Glomerular visceral epithelial cell (primary cell): ENCODE measurements around the gene ADIPOR2.

Source experiments
- DNase-seq: peaks from one replicate; pipeline ENCODE4 v3.0.0-alpha.2; 2016; ENCODE audit errors: extremely low spot score

ADIPOR2 gene, protein sequence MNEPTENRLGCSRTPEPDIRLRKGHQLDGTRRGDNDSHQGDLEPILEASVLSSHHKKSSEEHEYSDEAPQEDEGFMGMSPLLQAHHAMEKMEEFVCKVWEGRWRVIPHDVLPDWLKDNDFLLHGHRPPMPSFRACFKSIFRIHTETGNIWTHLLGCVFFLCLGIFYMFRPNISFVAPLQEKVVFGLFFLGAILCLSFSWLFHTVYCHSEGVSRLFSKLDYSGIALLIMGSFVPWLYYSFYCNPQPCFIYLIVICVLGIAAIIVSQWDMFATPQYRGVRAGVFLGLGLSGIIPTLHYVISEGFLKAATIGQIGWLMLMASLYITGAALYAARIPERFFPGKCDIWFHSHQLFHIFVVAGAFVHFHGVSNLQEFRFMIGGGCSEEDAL

DNA sequence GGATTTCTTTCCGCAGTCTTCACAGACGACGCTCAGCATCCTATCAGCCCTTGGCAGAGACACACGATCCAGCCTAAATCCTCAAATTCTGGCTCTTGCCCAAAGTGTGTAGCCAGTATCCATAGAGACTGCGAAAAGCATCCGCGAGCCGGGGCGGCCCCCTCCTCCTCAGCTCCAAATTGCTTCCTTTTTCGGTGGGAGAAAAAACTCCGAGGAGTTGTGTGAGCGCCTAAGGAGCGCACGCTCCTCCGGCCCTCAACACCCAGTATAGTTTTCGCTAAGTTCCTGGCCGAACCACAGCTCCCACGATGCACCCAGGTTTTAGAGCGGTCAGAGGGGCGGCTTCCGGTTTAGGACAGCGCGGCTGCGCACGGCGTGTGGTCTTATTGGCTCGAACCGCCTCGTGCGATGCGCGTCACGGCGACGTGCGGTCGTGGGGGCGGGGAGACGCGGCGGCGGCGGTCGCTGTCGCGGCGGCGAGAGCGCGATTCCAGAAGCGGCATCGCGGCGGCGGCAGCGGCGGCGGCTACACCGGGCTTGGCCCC lies at the start of gene ADIPOR2:
ADIPOR2 (plus strand) TSS at position 493 of the 545 bp plus-strand sequence. CDS start 63,274 bp downstream, outside the sequence.
- DNase-seq: peak; percentile 96

DNA sequence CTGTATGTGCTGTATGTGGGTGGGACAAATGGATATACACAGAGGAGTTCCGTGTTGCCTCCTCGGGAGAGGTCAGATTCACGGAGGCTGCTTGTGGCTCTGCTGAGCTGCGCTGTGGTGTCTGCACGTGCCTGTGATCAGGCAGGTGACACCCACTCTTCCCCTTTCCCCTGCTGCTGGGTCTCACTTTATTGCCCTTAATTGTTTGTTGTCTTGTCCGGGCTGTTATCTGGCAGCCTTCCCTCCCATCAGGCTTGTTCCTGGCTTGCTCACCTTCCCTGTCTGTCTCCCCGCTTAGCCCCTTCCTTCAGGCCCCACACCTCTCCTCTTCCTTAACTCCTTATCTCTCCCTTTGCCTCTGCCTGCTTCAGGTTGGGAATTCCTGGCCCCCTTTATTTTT lies 48.4 kb upstream of the ADIPOR2 start:
- no peak for DNase-seq

DNA sequence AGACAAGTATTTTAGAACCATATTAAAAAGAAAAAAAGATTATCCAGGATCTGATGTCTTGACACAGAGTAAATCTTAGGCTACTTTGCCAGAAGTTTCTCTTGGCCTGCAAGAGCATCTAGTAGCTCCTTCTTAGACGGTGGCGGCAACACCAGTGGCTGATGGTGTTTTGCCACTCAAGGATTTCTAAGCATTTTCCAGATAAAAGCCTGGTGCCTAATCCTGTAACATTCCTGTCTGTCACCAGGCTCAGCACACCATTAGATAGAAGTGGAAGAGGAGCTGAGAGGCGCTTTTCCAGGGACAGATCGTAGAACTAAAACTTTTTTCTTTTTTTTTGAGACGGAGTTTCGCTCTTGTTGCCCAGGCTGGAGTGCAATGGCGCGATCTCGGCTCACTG lies 47.8 kb upstream of the ADIPOR2 start:
- no peak for DNase-seq

DNA sequence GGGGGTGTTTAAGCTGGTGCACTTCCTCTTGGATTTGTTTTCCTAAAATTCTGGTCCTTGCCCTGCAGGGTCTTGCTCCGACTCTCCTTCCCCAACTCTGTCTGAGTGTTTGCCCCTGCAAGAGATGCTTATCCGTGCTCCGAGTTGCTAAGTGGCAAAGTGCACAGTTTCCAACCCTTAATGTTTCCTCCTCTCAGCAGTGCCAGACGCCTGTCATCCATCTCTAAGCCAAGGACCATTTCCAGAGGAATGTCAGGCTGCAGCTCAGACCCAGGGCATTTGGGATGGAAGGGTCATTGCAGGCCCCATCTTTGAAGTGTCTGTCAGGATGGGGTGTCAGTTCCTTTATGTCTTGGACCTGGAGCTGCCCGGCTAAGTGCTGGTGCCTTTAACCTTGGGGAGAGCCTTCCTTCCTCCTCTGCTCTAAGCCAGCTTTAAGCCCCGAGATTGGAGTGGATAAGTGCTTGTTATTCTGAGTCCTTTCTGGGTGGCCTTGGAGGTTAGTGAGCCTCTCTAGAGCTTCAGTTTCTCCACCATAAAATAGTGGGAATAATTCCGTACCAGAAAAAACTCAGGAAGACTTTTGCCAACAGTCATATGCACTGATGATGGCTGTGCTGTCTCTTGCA lies 46.9 kb upstream of the ADIPOR2 start:
- DNase-seq: no peak

DNA sequence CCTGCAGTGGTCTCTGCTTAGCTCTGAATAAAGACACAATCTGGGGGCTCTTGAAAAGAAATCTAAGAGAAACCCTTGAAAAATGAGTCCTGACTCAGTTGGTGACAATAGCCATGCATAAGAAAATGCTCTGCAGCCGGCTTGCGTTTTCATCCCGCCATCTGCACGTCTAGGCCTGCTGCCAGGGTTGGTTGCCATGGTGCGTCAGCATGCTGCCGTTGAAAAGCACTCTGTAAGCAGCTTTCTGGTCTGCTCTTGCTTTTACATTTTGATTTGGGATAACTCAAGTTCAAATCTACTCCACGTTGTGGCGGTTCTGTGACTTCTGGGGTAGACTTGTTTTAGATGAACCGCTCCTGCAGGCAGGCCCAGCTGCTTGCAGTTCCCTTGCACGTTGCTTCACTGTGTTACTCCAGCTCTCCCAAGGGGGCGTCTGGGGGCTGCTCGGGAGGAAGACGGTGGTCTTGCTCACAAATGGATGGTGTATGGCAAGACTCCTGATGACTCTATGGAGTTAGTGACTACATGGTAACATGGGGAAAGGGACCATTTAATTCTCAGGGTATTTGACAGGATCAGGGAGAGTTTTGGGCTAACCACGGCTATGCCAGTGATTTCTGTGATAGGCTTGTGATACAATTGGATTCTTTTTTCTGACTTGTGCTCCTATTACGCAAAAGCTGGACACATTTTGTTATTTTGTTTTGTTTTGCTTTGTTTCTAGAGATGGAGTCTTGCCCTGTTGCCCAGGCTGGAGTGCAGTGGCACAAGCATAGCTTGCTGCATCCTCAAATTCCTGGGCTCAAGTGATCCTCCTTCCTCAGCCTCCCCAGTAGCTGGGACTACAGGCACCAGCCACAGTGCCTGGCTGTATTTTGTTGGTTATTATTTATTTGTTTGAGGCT lies 46.1 kb upstream of the ADIPOR2 start:
- DNase-seq: no peak

DNA sequence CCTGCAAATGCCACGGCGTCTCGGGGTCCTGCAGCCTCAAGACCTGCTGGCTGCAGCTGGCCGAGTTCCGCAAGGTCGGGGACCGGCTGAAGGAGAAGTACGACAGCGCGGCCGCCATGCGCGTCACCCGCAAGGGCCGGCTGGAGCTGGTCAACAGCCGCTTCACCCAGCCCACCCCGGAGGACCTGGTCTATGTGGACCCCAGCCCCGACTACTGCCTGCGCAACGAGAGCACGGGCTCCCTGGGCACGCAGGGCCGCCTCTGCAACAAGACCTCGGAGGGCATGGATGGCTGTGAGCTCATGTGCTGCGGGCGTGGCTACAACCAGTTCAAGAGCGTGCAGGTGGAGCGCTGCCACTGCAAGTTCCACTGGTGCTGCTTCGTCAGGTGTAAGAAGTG lies 45.1 kb upstream of the ADIPOR2 start:
- DNase-seq: no peak

DNA sequence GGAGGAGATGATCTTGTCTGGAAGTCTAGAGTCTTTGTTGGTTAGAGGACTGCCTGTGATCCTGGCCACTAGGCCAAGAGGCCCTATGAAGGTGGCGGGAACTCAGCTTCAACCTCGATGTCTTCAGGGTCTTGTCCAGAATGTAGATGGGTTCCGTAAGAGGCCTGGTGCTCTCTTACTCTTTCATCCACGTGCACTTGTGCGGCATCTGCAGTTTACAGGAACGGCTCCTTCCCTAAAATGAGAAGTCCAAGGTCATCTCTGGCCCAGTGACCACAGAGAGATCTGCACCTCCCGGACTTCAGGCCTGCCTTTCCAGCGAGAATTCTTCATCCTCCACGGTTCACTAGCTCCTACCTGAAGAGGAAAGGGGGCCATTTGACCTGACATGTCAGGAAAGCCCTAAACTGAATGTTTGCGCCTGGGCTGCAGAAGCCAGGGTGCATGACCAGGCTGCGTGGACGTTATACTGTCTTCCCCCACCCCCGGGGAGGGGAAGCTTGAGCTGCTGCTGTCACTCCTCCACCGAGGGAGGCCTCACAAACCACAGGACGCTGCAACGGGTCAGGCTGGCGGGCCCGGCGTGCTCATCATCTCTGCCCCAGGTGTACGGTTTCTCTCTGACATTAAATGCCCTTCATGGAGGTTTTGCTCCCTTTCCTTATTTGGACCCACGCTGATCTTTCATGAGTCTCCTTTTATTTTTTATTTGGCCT lies 44.1 kb upstream of the ADIPOR2 start:
- no peak for DNase-seq

DNA sequence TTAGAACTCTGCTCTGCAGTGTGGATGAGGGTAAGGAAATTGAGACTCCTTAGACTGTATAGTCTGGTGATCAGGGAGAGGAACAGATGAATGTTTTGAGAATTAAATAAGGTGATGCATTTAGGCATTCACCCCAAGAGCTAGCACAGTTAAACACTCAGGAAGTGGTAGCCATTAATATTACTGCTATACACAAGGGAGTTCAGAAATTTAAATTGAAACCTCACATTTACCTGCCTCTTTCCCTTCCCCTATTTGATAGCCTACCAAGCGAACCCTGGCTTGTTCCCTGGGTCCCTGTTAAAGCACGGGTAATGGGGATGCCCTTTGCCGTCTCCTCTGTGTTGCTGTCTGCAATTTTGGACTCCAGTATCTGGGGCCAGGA lies 43.6 kb upstream of the ADIPOR2 start:
- no peak for DNase-seq

DNA sequence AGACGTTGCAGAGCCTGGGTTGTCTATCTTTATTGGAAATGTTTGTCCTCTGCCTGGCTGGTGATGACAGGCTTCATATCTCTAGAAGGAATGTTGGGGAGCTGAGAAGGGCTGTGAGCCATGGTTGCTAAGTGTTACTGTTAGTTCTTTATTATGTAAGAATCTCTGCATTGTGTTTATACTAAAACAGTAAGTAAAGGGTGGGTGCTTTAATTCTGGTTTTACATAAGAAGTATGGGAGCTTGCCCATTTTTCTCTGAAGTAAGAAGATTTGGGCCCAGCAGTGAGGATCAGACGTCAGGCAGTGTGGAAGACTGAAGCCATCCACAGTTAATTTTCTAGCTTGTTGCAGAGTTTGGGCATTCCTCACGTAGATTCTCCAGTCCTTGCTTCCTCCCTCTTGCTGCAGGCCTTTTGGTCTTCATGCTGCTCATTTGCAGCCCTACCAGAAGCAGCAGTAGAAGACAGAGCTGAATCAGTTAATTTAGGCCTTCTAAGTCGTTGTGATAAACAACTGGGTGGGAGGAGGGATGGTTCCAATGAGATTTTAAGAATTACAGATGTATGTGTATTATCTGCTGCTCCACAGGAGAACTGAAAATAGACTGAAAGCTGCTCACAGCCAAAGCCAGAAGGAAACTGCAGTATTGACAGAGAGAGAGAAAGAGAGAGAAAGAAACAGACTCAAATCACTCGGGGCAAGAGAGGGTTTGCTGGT lies 40.5 kb upstream of the ADIPOR2 start:
- DNase-seq: no peak

DNA sequence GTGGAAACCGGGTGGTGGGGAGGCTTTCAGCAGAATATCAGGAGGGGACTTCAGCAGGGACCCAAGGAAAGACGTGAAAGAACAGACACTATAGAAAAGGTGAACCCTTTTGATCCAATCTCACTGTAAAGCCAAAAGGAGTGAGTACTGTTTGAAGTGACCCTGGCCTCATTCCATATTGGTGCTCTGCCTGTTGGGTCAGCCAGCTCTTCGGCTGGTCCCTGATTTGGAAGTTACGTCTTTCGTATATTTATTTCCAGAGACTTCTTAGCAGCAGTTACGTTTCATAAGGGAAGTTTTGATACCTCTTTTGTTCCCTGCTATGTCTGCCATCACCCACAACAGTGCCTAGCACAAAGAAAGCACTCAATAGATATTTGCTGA lies 39.9 kb upstream of the ADIPOR2 start:
- no peak for DNase-seq

DNA sequence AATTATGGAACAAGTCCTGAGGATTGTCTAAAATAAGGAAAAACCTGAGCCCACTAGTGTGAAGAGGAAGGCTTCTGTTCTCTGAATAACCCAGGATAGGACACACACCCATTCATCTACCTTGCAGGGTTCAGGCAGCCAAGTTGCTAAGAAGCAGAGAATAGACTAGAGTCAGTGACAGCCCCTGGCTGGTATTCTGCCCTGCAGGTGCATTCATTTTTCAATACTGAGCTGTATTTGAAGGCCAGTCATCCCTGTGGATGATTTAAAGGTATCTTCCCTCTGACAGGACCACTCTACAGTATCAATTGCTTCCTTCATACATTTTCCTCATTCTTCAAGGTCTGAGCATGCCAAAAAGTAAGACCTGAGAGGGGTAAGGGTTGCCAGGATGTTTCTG lies 38.9 kb upstream of the ADIPOR2 start:
- DNase-seq: no peak

DNA sequence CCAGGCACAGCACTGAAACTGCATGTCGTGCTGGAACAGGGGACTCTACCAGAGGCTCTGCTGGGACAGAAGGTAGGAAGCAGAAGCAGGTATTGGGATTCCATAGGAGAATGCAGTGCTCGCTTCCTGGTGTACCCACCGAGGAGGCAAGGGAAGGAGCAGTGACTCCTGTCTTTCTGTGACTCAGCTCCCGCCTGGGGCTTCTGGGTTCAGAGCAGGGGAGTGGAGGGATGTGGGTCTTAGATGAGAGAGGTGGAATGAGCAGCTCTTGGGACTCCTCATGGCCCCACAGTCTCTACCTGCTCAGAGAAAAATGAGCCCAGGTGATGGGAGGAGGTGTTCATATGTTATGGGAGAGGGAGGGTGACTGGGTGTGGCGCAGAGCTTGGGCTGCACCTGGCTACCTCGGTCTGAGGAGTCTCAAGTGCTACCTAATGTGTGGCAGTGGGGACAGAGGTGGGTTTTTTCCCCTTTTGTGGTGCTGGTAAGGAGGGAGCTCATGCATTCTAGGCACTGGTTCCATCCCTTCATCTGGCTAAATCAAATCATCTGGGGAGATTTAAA lies 35.6 kb upstream of the ADIPOR2 start:
- no peak for DNase-seq

DNA sequence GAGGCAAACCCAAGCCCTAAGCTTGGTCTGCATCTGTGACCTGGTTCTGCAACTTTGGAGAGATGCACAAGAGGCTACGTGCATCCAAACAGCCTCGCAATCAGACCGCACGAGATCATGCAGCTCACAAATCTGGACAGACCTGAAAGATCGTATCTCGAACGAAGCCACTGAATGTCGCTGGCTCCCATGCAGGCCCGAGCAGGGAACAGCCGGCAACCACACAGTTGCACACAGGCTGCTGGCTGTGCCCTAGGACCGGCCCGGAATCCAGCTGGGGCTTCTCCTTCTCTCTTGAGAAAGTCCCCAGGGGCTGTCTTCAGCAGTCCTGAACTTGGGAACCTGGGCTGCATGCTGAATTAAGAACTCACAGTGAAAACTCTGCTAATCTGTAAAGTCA lies 34.0 kb upstream of the ADIPOR2 start:
- DNase-seq: no peak

DNA sequence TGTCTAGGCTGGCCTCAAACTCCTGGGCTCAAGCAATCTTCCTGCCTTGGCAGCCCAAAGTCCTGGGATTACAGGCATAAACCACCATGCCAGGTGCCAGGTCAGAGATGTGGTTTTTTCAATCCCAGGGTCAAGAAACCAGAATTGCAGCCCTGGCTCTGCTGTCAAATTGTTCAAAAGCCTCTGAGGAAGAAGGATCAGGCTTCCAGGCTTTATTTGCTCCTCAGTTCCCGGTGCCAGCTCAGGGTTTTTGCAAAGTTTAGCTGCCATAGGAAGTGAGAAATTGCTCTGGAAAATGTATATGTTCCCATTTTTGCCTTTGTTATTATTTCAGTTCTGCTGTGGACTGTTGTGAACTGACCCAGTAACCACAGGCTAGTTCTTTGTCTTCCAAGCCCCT lies 33.2 kb upstream of the ADIPOR2 start:
- peak; percentile 11 for DNase-seq

DNA sequence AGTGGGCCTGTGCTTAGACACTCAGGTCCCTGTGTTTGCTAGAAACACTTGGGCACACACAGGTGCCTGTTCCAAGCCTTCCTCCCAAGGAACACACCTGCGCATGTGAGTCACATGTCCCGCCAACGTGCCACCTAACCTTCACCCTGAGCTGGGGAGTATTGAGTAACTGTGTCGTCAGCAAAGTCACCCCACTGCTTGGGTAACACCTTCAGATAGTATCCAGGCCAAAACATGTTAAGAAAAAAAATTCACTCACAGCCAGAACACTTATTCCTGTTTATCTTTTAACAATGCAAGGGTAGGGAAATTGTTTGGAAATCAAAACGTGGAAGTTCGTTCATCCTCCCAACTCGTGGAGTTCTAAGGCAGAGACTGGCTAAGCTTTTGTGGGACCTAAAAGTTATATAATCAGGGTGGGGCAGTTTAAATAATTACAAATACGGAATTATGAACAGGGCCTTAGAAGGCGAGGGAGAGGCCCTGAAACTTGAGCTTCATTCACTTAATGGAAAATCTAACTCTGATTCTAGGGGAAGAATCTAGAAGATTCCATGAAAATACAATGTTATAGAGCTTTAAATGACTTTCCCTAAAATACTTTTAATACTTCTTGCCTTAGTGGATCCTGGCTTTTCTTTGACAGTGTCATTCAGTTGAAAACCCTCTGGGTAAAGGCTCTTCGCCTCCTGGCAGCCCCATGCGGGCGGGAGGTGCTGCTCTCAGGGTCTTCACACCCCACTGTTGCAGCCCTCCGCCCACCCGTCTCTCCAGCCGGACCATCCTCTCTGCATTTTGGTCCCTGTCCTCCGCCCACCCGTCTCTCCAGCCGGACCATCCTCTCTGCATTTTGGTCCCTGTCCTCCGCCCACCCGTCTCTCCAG lies 30.3 kb upstream of the ADIPOR2 start:
- no peak for DNase-seq

DNA sequence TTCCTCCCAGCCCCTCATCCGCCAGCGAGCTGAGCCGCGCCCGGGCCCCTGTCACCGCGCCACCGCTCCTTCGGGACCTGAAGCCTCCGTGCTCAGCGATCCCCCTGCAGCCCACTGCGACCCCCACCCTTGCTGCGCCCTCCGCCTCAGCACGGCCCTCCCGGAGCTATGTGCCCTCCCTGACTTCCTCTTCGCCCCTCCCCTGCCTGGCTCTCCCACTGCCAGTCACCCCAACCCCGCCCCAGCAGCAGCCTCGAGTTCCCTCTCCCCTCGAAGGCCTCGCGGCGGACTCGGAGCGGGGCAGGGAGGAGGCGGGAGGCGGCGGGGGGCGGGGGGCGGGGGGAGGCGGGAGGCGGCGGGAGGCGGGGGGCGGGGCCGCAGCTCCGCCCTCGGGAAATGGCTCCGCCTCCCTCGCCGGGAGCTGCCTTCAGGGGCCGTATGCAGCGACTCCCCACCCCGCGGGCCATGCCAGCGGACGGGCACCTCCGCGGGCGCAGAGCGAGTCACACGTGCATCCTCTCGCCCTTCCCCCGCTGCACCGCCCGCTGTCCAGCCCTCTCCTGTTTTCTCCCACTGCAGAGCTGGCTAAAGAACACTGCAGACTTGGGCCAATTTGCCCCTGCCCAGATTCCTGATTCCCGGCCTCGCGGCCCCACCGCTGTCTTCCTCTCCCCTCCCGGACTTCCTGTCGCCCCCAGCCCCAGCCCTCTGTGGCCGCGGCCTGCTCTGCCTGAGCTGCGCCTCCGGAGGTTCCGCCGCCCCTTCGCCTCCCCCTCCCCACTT lies 29.1 kb upstream of the ADIPOR2 start:
- peak; percentile 94 for DNase-seq

DNA sequence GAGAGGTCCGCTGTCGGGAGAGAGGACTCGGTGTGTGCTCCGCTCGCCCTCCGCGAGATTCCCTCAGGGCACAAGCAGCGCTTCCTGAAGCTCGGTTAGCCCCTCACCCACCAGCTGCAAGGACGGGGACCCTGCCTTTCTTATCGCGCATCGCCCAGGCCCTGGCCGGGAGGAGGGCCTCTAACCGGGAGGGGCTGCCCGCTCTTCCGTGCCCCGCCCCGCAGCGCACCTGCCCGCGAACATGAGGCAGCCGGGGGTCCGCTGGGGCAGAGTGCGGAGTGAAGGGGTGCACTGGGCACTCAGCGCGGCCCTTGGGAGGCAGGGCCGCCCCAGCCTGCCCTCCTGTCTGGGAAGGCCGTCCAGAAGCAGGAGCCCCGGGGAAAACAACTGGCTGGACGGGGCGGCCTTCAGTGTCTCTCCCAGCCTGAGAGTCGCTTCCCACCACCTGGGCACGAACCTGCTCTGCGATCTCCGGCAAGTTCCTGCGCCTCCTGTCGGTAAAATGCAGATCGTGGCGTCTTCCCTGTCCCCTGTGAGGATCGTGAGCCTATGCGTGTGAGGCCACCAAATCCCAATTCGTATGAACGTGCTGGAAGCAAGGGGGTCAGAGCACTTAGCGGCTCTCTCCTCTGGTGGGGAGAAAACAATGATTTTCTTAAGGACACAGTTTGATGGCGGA lies 28.0 kb upstream of the ADIPOR2 start:
- no peak for DNase-seq

DNA sequence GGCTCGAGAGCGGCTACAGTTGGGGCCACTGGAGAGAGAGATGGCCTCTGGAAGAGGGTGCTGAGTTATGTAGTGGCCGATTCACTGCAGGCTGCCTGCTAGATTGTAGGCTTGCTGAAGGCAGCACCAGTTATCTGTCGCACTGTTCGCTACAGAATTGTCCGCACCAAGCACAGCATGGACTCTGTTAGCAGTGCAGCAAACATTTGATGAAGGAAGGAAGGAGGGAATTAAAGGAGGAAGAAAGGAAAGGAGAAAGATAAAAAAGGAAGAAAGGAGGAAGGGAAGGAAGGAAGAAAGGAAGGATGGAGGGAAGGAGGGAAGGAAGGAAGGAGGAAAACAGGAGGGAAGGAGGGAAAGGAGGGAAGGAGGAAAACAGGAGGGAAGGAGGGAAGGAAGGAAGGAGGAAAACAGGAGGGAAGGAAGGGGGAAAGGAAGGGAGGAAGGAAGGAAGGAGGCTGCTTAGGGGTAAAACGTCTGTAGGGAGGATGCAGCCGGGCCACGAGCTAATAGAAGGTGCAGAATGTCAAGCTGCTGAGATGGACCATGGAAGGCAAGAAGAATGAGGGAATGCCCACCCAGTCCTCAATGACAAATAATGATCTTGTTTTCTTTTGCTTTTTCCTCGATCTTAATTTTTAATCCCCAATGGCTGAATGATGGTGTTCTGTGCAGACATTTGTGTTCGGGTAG lies 27.3 kb upstream of the ADIPOR2 start:
- no peak for DNase-seq
